NCI-H1105 treated with DMSO at 0.1 percent for 48 hours (cell line): Measurements from ENCODE around the gene FAM20C.
"Not testable (repeated sequence)": the region's sequence is repeated elsewhere in the genome, so short reads cannot be mapped to it uniquely, and the experiment has no call there.

Source experiments
- DNase-seq: peaks from one replicate; lab custom pipeline; 2025; lab: John Stamatoyannopoulos, UW

The FAM20C gene

DNA sequence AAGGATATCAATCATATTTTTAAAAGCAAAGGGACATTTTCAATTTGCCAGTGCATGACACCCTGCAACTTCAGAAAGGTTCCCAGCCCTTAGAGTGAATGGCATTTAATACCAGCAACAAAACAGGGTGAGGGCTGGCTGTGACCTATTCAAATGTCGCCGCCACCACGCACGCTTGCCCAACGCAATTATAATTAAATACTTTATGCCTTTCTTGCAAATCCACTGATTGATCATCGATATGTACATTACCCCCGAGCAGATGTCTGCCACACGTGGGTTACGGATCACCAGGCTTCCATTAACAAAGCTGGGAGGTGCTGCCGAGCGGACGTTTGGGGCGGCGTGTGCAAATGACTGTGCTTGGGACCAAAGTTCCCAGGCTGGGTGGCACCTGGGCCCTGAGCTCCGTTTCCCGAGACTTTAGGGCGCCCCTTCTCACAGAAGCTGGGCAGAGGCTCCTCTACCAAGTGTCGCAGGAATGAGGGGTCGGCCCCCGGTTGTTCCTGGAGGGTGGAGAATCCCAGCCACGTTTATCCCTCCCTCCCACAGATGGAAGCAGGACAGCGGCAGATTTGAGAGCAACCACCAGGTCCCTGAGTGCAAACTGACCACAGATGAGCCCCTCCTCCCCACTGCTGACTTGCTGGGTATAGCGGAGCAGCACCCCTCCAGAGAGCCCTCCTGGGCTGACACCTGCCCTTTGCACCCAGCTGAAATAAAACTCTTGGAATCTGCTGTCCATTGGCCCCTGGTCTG lies 101.5 kb downstream of the FAM20C start:
- DNase-seq, result no peak

DNA sequence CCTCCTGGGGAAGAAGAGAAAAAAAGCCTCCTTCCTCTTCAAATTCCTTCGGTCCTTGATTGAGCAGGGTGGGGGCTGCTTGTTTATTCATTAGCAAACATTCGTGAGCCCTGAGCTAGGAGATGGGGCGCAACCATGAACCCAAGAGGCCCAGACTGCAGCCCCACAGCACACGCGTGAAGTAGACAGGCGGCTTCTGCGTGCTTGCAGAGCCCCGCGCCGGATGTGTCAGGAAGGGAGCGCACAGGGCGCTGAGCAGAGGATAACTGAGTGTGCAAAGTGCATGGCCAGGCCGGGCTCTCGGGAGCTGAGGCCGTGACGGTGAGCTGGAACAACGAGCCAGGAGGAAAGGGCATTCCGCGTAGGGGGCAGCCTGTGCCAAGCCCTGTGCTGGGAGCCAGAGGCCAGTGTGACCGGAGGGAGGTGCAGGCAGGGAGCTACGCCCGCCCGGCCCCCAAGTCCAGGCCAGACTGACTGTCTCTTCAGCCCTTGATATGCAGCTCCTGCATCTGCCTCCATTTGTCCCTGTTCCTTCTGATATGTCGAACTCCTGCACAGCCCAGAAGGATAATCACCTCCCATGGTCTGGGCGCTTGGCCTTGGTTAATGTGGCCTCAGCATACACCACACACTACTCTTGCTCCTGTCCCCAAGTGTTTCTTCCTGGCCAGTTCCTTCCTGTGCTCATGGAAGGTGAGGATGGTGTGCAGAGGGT lies 102.2 kb downstream of the FAM20C start:
- no peak for DNase-seq

DNA sequence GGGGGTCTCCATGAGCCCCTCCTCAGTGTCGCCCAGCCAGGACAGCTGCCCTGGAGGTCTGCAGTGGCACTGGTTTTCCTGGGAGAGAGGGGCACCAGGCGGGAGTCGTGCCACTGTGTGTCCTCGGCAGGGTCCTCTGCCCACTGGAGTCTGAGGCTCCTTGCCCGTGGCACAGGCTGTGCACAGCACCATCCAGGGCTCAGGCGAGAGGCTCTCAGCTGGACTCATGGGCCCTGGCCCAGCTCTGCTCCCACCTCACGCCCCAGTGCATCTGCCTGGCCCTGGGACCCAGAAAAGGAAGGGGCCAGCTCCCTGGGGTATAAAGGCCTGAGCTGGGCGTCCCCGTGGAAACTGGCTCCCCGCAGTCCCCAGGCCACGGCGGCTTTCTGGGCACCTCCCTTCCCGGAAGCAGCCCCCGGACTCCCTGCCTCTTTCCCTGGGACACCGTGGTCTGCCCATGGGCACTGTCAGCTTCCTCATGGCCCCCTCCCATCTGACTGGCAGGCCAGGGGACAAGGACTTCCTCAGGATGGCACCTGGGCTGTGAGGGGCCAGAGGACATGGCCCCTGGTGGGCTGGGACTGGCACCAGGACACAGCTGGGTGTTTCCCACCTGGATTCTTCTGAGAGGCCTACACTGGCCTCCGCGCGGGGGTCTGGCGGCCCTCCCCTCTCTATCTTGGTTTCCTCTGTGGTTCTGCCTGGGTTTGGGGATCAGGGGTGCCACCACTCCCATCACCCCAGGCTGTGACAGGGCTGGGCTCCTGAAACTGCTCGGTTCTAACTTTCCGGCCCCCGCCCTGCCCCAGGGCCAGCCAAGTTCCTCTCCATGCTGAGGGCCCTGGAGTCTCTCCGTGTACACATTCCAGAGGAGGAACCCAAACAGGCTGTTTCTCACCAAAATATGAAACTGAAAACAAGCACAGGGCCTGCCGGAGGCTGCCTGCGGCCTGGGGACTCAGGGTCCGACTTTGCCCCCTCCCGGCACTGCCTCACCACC lies 103.1 kb downstream of the FAM20C start:
- DNase-seq, result no peak

DNA sequence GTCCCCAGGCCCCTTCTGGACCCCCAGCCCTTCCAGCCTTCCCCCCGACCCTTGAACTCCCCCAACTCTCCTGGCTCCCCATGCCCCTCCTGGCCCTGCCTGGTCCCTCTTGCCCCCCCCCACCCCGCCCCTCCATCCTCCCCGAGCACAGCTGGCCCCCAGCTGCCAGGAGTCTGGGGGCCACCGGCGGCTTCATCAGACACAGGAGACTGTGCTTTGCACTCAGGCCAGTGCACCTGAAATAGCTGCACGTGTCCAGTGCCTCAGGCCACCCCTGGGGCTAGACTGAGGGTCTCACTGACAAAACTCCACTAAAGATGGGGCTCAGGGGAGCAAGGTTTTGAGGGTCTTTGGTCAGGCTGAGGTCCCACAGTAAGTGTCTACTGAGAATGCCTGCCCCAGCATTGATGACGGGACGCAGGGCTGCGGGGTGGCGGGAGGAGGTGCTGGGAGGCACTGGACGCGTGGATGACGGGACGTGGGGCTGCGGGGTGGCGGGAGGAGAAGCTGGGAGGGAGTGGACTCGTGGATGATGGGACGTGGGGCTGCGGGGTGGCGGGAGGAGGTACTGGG lies 104.1 kb downstream of the FAM20C start:
- DNase-seq, result no peak

DNA sequence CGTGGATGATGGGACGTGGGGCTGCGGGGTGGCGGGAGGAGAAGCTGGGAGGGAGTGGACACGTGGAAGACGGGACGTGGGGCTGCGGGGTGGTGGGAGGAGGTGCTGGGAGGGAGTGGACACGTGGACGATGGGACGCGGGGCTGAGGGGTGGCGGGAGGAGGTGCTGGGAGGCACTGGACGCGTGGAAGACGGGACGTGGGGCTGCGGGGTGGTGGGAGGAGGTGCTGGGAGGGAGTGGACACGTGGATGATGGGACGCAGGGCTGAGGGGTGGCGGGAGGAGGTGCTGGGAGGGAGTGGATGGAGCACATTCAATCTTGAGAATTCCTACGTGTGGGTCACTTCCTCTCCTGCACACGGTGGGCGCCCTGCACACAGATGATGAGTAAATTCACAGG lies 104.8 kb downstream of the FAM20C start:
- not testable (repeated sequence) for DNase-seq

DNA sequence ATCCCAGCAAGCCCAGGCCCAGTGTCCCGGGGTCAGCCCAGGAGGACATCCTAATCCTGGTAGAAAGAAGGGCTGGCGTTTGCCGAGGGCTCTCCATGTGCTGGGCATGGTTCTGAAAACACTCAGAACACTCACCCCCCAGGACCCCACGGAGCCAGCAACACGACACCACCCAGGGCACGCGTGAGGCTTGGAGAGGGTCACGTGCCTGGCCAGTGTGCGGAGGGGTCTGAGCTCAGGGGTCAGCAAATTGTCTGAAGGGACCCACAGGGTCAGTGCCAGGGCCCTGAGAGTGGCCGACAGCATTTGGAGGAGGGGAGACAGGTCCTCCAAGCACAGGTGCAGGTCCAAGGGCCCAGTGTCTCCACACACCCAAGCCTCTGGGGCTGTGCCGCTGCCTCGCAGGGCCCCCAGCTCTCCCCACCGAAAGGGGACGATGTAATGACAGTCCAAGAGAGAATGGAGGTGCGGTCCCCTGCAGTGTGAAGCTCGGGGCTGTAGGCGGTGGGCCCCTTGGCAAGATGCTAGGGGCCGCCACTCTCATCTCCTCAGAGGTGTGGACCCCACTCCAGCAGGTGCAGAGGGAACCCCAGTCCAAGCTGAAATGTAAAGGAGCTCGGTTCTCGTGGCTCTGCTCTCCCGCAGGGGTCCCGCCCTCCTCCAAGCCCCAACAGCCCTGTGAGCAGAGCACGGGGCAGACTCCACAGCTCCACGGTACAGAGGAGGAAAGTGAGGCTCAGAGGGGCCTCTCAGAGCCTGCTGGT lies 105.4 kb downstream of the FAM20C start:
- DNase-seq, result no peak

DNA sequence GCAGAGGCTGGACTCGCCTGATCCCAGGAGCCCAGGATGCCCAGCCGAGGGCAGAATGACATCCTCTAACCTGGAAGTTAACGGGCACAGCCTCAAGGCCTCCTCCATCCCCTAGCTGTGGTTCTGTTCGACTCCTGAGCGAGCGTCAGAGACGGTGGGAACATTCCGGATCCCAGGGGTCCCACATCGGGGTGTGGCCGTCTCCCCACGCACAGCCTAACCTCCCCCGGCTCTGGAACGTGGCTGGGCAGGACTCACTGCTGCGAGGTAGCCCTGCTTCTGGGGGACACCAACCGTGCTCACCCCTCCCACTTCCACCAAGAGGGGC lies 106.0 kb downstream of the FAM20C start:
- DNase-seq, result no peak

DNA sequence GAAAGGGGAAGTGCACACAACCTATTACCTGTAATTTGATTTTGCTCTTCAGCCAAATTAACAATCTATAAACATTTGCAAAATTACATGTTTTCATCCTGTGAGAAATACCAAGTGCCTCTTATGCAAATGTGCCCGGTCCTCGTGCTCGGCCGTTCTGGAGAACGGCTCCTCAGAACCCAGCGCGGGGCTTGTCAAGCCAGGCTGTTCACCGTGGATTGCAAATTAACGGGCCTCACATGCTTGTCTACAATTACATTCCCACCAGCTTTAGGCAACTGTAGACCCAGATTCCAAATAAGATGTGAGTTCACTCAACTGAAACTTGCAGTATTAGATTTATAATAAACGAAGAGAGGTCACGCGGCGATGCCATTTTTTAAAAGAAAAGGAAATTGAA lies 106.4 kb downstream of the FAM20C start:
- DNase-seq, result no peak

DNA sequence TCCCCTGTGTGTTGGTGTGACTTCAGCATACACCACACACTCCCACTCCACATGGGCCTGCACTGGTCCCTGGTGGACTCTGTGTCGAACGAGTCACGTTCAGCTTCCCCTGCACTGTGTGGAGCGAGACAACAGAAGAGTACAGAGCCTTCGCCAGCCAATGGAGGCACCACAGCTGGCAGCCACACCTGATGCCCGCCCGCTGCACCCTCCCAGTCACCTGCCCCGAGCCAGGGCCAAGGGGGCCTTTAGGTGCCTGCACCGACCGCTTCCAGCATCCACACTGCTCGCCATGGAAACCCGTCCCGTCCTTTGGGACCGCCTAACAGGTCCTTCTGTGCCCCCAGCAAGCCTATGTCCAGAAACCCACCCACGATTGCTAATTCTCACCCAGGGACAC lies 106.8 kb downstream of the FAM20C start:
- DNase-seq, result no peak

DNA sequence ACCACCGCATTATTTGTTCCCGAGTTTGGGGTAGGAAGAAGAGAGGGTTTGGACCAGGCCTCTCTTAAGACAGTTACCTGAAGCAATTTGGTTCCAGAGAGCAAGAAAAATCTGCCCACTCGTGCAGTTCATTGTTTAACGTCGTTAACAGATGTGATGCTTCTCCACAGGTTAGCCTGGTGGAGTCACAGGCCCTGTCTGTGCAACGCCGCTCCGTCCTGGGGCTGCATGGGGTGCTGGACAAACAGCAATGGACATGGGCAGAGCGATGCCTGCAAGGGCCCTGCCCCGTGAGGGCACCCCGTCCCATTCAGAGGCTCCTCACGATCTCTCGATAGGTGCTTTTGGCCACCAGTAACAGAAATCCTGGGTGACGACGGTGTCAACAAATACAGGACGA lies 107.3 kb downstream of the FAM20C start:
- no peak for DNase-seq

DNA sequence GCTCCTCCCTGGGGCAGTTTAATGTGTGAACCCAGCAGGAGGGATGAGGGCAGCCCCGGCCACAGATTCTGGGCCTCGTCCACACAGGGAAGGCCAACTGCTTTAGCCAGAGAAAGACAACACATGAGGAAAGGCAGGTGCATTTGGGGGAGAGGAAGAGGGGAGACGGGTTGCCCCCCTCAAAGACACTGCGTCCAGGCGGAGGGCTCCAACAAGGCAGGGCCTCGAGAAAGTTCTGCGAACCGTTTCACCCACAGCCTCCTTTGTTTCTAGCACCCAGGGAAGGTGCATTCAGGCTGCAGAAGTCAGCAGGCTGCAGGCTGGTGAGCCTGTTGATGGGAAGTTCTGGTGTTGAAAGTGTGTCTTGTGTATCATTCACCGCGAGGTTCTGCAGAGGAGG lies 107.7 kb downstream of the FAM20C start:
- DNase-seq, result no peak

DNA sequence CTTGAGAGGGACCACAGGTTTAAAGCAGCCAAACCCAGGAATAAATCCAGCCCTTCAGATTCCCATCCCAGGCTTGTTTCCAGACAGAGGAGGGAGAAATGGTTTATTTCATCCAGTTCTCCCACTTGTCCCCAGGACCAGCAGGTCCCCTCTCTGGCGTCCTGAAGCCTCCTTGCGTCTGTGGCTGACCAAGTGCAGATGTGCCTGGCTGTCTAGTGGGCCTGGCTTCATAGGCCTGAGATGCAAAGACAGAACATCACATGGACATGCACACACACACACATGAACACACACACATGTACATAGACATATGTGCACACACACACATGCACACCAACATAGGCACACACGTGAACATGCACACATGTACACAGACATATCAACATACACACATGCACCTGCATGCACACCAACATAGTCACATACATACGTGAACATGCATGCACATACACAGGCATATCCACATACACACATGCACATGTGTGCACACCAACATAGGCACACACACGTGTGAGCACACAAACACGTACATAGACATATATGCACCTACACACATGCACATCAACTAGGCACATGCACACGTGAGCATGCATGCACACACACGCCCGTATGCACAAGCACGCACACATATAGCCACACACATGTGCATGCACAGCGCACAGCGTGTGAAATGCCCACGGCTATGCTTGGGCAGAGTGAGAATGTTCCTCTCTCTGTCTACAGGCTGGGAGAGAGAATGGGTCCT lies 108.3 kb downstream of the FAM20C start:
- no peak for DNase-seq

DNA sequence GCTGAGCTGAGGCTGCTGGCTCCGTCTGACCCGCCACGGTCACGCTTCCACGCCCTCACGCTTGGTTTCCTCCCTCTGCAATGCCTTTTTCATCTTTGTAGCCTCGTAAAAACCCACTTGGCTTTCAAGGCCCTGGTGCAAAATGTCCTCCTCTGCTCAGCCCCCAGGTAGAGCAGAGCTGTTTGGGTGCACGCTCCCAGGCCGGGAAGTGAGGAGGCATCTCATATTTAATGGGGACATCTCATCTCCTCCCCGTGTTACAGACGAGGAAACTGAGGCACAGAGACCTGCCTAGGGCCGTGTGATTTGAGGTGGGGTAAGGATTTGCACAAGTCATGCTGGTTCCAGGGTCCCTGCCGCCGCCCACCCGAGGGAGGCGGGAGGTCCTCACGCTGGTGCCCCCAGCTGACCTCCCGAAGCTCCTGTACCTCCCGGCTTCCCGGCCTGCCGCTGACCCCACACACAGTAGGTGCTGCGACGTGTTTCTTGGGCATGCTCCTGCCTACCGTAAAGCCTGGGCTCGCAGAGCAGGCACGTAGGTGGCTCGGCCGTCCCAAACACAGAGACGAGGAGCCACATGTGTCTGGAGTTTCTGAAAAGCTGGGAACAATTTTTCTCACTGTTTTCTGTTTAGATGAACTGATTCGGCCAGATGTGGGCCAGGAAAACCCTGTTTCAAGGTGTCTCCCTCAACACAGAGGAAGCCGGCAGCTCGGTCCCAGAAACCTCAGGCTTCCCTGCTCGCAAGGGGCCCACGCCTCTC lies 109.1 kb downstream of the FAM20C start:
- DNase-seq, result no peak

DNA sequence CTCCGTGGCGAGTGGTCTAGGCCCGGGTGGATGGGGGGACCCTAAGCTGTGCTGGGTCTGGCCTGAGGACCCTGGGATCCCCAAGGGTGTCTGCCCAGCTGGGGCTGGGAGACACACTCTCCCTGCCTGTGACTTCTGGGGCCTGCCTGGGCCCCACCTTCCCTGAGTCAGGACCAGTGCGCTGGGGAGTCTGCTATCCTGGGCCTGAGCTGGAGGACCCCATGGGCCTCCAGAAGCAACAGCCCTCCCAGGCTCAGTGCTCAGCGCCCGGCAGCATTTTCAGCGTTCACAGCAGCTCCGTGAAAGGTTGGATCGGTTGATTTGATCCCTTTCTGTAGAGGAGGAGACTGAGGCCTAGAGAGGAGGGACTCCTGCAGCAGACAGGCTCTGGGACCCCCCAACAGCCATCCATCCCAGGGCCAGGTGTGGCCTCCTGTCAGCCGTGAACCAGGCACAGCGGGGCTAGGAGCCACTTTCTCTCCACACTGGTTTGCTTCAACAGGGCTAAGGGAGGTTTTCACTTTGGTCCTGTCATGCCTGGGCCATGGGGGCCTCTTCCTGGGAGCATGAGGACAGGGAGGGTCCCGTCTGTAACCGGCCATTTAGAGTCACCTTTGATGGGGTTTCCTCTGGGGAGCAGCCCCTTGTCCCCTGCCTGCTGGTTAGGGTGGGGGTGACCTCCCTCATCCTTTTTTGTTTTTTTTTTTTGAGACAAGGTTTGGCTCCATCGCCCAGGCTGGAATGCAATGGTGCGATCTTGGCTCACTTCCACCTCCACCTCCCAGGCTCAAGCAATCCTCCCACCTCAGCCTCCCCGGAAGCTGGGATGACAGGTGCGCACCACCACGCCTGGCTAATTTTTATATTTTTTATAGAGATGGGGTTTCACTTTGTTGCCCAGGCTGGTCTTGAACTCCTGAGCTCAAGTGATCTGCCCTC lies 110.0 kb downstream of the FAM20C start:
- no peak for DNase-seq

DNA sequence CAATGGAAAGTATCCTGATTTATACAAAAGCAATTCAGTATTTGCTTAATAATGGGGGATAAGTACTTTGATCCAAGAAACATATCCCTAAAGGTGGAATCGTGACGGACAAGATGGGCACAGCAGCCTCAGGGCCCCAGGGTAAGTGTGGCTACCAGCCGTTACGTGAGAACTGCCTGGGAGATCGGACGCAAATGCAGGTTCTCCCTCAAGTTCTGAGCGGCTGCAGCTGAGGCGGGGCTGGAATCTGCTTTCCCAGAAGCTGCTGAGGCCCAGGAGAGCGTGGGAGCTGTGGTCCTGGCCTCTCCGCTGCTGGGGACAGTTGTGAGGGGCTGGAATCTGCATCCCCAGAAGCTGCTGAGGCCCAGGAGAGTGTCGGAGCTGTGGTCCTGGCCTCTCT lies 111.1 kb downstream of the FAM20C start:
- DNase-seq, result no peak

DNA sequence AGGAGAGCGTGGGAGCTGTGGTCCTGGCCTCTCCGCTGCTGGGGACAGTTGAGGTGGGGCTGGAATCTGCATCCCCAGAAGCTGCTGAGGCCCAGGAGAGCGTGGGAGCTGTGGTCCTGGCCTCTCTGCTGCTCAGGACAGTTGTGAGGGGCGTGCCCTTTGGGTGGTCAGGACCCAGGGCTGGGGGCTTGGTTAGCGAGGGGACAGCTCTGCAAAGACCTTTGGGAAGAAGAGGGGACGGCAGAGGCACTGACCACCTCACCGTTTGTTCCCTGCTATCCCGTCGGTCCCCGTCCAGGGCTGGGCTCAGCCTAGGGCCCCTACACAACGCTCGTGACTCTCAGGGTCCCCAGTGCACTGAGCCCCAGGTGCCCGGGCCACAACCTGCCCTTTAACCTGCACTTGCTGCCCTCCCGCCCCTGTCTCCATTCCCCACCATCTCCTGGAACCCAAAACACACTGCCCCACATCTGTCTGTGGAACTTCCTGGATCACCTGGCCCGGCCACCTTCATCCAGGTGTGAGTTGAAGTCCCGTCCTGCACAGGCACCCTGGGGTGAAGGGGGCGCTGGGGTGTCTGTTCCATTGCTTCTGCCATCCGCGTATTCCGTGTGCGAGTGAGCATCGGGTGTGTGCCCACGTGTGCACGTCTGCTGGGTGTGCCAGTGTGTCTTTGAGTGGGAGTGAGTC lies 111.7 kb downstream of the FAM20C start:
- DNase-seq, result no peak

DNA sequence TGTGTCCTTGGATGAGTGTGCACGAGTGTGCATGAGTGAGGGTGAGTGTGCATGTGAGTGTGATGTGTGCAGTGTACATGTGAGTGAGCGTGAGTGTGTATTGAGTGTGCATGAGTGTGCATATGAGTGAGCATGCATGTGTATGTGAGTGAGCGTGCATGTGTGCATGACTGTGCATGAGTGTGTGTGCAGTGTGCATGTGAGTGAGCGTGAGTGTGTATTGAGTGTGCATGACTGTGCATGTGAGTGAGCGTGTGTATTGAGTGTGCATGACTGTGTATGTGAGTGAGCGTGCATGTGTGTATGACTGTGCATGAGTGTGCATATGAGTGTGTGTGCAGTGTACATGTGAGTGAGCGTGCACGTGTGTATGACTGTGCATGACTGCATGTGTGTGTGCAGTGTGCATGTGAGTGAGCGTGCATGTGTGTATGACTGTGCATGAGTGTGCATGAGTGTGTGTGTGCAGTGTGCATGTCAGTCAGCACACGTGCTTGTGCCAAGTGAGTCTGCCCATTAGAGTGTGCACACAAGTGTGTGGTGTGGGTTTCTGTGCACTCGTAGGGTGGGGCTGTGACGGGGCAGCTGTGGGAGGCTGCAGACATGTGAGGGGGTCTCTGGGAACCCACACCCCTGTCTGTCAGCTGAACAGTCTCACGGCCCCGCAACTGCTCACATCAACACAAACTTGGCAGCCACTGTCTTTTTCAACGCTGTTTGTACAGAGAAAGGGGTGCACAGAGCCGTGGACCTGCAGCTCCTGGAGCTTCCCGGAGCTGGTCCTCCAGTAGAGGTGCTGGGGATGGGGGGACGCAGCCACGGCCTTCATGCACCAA lies 112.4 kb downstream of the FAM20C start:
- no peak for DNase-seq
